ENCODE results near the gene SH2B2. TPM values are rescaled to one million over a fixed set of nuclear protein-coding genes. Genes with fewer than 3 reads are reported as not detected.

The SH2B2 gene
- total RNA-seq, 5 donors from 2014 or later (not counting 1 experiment from before 2014, with no cell fraction given), result 0.90 to 5.0 (median 2.5) TPM

- no peaks in the 10 kb centered on the region for H3K27me3 Mint-ChIP-seq
- H3K4me1 Mint-ChIP-seq, result no peaks in the 10 kb centered on the region
- ChIA-PET POLR2A (no interaction called here), CTCF (no interaction called here)
- H3K27me3 ChIP-seq (replicated peaks in 1 of 2; ENCODE audit: control insufficient read depth in 2 of 2, extremely low read depth in 1 of 2, insufficient read depth in 2 of 2, low read length in 1 of 2), result peaks cover 0 to 4% of the 10 kb centered on the region in 2 experiments
- H3K9me3 Mint-ChIP-seq, result no peaks in the 10 kb centered on the region
- no peak overlapping the region for H3K27ac ChIP-seq (ENCODE audit: low read length)
- H3K36me3 ChIP-seq (ENCODE audit: control insufficient read depth in 2 of 2, extremely low read depth in 1 of 2, insufficient read depth in 1 of 2, low read length in 1 of 2), result no peaks in the 10 kb centered on the region
- no peaks in the 10 kb centered on the region for H3K4me1 ChIP-seq (ENCODE audit: control insufficient read depth in 1 of 2, extremely low read depth in 1 of 2, insufficient read depth in 2 of 2, low read length in 2 of 2)
- no peak for ATAC-seq (replicated peaks in 1 of 4)
- H3K4me3 Mint-ChIP-seq, result no peak overlapping the region
- no peak overlapping the region for H3K4me3 ChIP-seq (ENCODE audit: control insufficient read depth in 1 of 2, extremely low read depth in 1 of 2, low read length in 1 of 2)
- DNase-seq, result no peak
- WGBS (ENCODE audit: insufficient coverage), result 73% methylated on average over 13 of the region's 13 CpGs
- H3K27ac Mint-ChIP-seq, result no peak overlapping the region
- H3K9me3 ChIP-seq, result no peaks in the 10 kb centered on the region
- H3K36me3 Mint-ChIP-seq, result no peaks in the 10 kb centered on the region
Observed at GRCh38 chr7:102264367-102264891, 22.2 kb upstream of the SH2B2 start.

GRCh38 chr7:102266541-102266940 lies 20.1 kb upstream of the SH2B2 start:
- ChIA-PET POLR2A (interaction anchor here in 1 of 2 donors (0.6 kb wide), 1 partner anchor 119 kb away, joined by 3 read pairs; no protein-coding TSS in a partner anchor), CTCF (no interaction called here)
- DNase-seq (no peak), ATAC-seq (replicated peaks in 1 of 4) (no peak)
- H3K4me3 Mint-ChIP-seq, result no peak overlapping the region
- Histone ChIP-seq H3K4me1 (ENCODE audit: control insufficient read depth in 1 of 2, extremely low read depth in 1 of 2, insufficient read depth in 2 of 2, low read length in 2 of 2) (no peaks in the 10 kb centered on the region), H3K9me3 (no peaks in the 10 kb centered on the region), H3K36me3 (ENCODE audit: control insufficient read depth in 2 of 2, extremely low read depth in 1 of 2, insufficient read depth in 1 of 2, low read length in 1 of 2) (no peaks in the 10 kb centered on the region), H3K27me3 (replicated peaks in 1 of 2; ENCODE audit: control insufficient read depth in 2 of 2, extremely low read depth in 1 of 2, insufficient read depth in 2 of 2, low read length in 1 of 2) (peaks cover 0 to 7% of the 10 kb centered on the region in 2 experiments), H3K4me3 (ENCODE audit: control insufficient read depth in 1 of 2, extremely low read depth in 1 of 2, low read length in 1 of 2) (no peak overlapping the region), H3K27ac (ENCODE audit: low read length) (no peak overlapping the region)
- no peaks in the 10 kb centered on the region for H3K9me3 Mint-ChIP-seq
- H3K27me3 Mint-ChIP-seq, result no peaks in the 10 kb centered on the region
- no peaks in the 10 kb centered on the region for H3K4me1 Mint-ChIP-seq
- 91% methylated on average over 14 of the region's 14 CpGs for WGBS (ENCODE audit: insufficient coverage)
- H3K27ac Mint-ChIP-seq, result no peak overlapping the region
- no peaks in the 10 kb centered on the region for H3K36me3 Mint-ChIP-seq

- CTCF ChIA-PET, result interaction anchor here in 1 of 2 donors (0.7 kb wide), 1 partner anchor 621 kb away, joined by 3 read pairs; no protein-coding TSS in a partner anchor
- no peak for DNase-seq
- no peaks in the 10 kb centered on the region for H3K36me3 ChIP-seq (ENCODE audit: control insufficient read depth in 2 of 2, extremely low read depth in 1 of 2, insufficient read depth in 1 of 2, low read length in 1 of 2)
- 89% methylated on average over 3 of the region's 10 CpGs for WGBS (ENCODE audit: insufficient coverage)
- Mint-ChIP-seq H3K4me3 (no peak overlapping the region), H3K27ac (no peak overlapping the region), H3K36me3 (no peaks in the 10 kb centered on the region), H3K27me3 (no peaks in the 10 kb centered on the region), H3K4me1 (peaks cover 0 to 3% (median 0%) of the 10 kb centered on the region in 3 donors), H3K9me3 (no peaks in the 10 kb centered on the region)
- POLR2A ChIA-PET, result no interaction called here
- peaks cover 0 to 7% of the 10 kb centered on the region in 2 experiments for H3K27me3 ChIP-seq (replicated peaks in 1 of 2; ENCODE audit: control insufficient read depth in 2 of 2, extremely low read depth in 1 of 2, insufficient read depth in 2 of 2, low read length in 1 of 2)
- H3K4me3 ChIP-seq (ENCODE audit: control insufficient read depth in 1 of 2, extremely low read depth in 1 of 2, low read length in 1 of 2), result no peak overlapping the region
- ATAC-seq (replicated peaks in 1 of 4), result no peak
- H3K9me3 ChIP-seq, result no peaks in the 10 kb centered on the region
- peaks cover 0 to 5% of the 10 kb centered on the region in 2 experiments for H3K4me1 ChIP-seq (ENCODE audit: control insufficient read depth in 1 of 2, extremely low read depth in 1 of 2, insufficient read depth in 2 of 2, low read length in 2 of 2)
- no peak overlapping the region for H3K27ac ChIP-seq (ENCODE audit: low read length)
Observed at GRCh38 chr7:102268635-102269034, 18.0 kb upstream of the SH2B2 start.

- no peaks in the 10 kb centered on the region for H3K27me3 Mint-ChIP-seq
- no peaks in the 10 kb centered on the region for H3K36me3 Mint-ChIP-seq
- WGBS (ENCODE audit: insufficient coverage), result 78% methylated on average over 10 of the region's 13 CpGs
- CTCF ChIA-PET, result interaction anchor here in 1 of 2 donors (2.2 to 3.7 kb wide), 2 partner anchors 667 to 727 kb away, joined by 13 to 20 read pairs; no protein-coding TSS in a partner anchor
- Histone ChIP-seq H3K9me3 (no peaks in the 10 kb centered on the region), H3K27ac (ENCODE audit: low read length) (no peak overlapping the region), H3K36me3 (ENCODE audit: control insufficient read depth in 2 of 2, extremely low read depth in 1 of 2, insufficient read depth in 1 of 2, low read length in 1 of 2) (no peaks in the 10 kb centered on the region), H3K27me3 (replicated peaks in 1 of 2; ENCODE audit: control insufficient read depth in 2 of 2, extremely low read depth in 1 of 2, insufficient read depth in 2 of 2, low read length in 1 of 2) (peaks cover 0 to 5% of the 10 kb centered on the region in 2 experiments), H3K4me3 (ENCODE audit: control insufficient read depth in 1 of 2, extremely low read depth in 1 of 2, low read length in 1 of 2) (no peak overlapping the region), H3K4me1 (ENCODE audit: control insufficient read depth in 1 of 2, extremely low read depth in 1 of 2, insufficient read depth in 2 of 2, low read length in 2 of 2) (peaks cover 0 to 5% of the 10 kb centered on the region in 2 experiments)
- POLR2A ChIA-PET, result no interaction called here
- H3K4me1 Mint-ChIP-seq, result peaks cover 0 to 3% (median 0%) of the 10 kb centered on the region in 3 donors
- H3K9me3 Mint-ChIP-seq, result no peaks in the 10 kb centered on the region
- ATAC-seq (replicated peaks in 1 of 4), result no peak
- no peak overlapping the region for H3K4me3 Mint-ChIP-seq
- H3K27ac Mint-ChIP-seq, result no peak overlapping the region
- no peak for DNase-seq
Observed at GRCh38 chr7:102270178-102270887, 16.3 kb upstream of the SH2B2 start.

- ChIA-PET POLR2A (interaction anchor here in 1 of 2 donors (0.6 kb wide), 1 partner anchor 65 kb away, joined by 8 read pairs; no protein-coding TSS in a partner anchor), CTCF (interaction anchor here (1.0 to 3.7 kb wide), 3 partner anchors 668 to 728 kb away, joined by 3 to 20 read pairs (median 13); no protein-coding TSS in a partner anchor)
- Histone ChIP-seq H3K27me3 (replicated peaks in 1 of 2; ENCODE audit: control insufficient read depth in 2 of 2, extremely low read depth in 1 of 2, insufficient read depth in 2 of 2, low read length in 1 of 2) (peaks cover 0 to 3% of the 10 kb centered on the region in 2 experiments), H3K9me3 (no peaks in the 10 kb centered on the region), H3K4me1 (ENCODE audit: control insufficient read depth in 1 of 2, extremely low read depth in 1 of 2, insufficient read depth in 2 of 2, low read length in 2 of 2) (peaks cover 0 to 5% of the 10 kb centered on the region in 2 experiments), H3K4me3 (ENCODE audit: control insufficient read depth in 1 of 2, extremely low read depth in 1 of 2, low read length in 1 of 2) (no peak overlapping the region), H3K36me3 (ENCODE audit: control insufficient read depth in 2 of 2, extremely low read depth in 1 of 2, insufficient read depth in 1 of 2, low read length in 1 of 2) (no peaks in the 10 kb centered on the region), H3K27ac (ENCODE audit: low read length) (no peak overlapping the region)
- H3K27me3 Mint-ChIP-seq, result no peaks in the 10 kb centered on the region
- no peaks in the 10 kb centered on the region for H3K9me3 Mint-ChIP-seq
- WGBS (ENCODE audit: insufficient coverage), result 90% methylated on average over 10 of the region's 10 CpGs
- H3K4me3 Mint-ChIP-seq, result no peak overlapping the region
- DNase-seq (no peak), ATAC-seq (replicated peaks in 1 of 4) (no peak)
- H3K4me1 Mint-ChIP-seq, result peaks cover 0 to 3% (median 0%) of the 10 kb centered on the region in 3 donors
- H3K36me3 Mint-ChIP-seq, result no peaks in the 10 kb centered on the region
- H3K27ac Mint-ChIP-seq, result no peak overlapping the region
Observed at GRCh38 chr7:102271158-102271798, 15.4 kb upstream of the SH2B2 start.

All from T-cell (primary cell).